Measurements from ENCODE around the gene LTO1. TPM values are rescaled to one million over a fixed set of nuclear protein-coding genes. Genes with fewer than 3 reads are reported as not detected.

LTO1 gene
- total RNA-seq, 6 experiments from 2014 or later, result 23.2 to 28.5 (median 25.6) TPM

- peaks cover 52% of the 10 kb centered on the region for H3K27me3 Mint-ChIP-seq (ENCODE audit: insufficient read depth)
- H3K36me3 Mint-ChIP-seq (ENCODE audit: low read depth), result no peaks in the 10 kb centered on the region
Measured at GRCh38 chr11:69716891-69717747, 42.0 kb upstream of the LTO1 start.

DNA sequence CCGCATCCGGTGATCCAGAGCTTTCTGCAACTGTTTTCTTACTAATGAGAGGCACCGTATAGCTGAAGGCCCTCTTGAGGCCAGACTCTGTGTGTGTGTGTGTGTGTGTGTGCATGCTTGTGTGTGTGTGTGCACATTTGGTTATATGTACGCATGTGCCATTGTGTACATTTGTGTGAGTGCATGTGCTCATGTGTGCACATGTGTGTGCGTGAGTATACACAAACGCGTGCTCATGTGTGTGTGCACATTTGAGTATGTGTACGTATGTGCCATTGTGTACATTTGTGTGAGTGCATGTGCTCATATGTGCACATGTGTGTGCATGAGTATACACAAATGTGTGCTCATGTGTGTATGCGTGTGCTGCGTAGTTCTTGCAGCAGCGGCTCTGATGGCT, 40.9 kb upstream of the LTO1 start:
- H3K4me3 Mint-ChIP-seq, result no peak overlapping the region
- H3K27ac Mint-ChIP-seq, result no peak overlapping the region
- peaks cover 55% of the 10 kb centered on the region for H3K27me3 Mint-ChIP-seq (ENCODE audit: insufficient read depth)
- no peak for TF ChIP-seq CTCF (IDR thresholded peaks at IDR 0.05)
- no peaks in the 10 kb centered on the region for H3K4me1 Mint-ChIP-seq (ENCODE audit: low read depth)
- H3K36me3 Mint-ChIP-seq (ENCODE audit: low read depth), result no peaks in the 10 kb centered on the region
- H3K9me3 Mint-ChIP-seq, result no peaks in the 10 kb centered on the region
- no peak for DNase-seq

More at GRCh38 chr11:69716891-69717747, 42.0 kb upstream of the LTO1 start:
- no peak overlapping the region for H3K27ac Mint-ChIP-seq
- DNase-seq, result no peak
- no peaks in the 10 kb centered on the region for H3K9me3 Mint-ChIP-seq
- no peak overlapping the region for H3K4me3 Mint-ChIP-seq
- H3K4me1 Mint-ChIP-seq (ENCODE audit: low read depth), result no peaks in the 10 kb centered on the region
- TF ChIP-seq CTCF (IDR thresholded peaks at IDR 0.05), result no peak

DNA sequence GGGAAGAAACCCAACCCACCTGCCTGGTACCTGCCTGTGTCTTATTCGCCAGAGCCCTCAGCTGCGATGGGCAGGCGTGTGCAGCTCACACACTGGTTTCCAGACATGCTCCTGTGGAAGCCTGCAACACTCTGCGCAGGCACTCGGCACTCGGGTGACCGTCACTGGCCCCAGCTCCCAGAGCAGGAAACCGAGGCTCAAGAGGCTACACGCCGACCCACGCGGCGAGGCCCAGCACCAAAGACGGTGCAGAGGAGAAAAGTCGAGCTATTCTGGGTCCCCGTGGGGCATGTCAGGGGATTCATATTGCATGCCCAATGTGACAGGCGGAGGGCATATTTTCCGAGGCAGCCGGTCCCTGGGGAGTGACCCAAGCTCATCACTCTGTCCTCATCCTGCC, 40.3 kb upstream of the LTO1 start:
- Mint-ChIP-seq H3K4me1 (ENCODE audit: low read depth) (no peaks in the 10 kb centered on the region), H3K27ac (no peak overlapping the region), H3K9me3 (no peaks in the 10 kb centered on the region), H3K4me3 (no peak overlapping the region), H3K36me3 (ENCODE audit: low read depth) (no peaks in the 10 kb centered on the region), H3K27me3 (ENCODE audit: insufficient read depth) (peaks cover 53% of the 10 kb centered on the region)
- DNase-seq, result no peak
- no peak for TF ChIP-seq CTCF (IDR thresholded peaks at IDR 0.05)

DNA sequence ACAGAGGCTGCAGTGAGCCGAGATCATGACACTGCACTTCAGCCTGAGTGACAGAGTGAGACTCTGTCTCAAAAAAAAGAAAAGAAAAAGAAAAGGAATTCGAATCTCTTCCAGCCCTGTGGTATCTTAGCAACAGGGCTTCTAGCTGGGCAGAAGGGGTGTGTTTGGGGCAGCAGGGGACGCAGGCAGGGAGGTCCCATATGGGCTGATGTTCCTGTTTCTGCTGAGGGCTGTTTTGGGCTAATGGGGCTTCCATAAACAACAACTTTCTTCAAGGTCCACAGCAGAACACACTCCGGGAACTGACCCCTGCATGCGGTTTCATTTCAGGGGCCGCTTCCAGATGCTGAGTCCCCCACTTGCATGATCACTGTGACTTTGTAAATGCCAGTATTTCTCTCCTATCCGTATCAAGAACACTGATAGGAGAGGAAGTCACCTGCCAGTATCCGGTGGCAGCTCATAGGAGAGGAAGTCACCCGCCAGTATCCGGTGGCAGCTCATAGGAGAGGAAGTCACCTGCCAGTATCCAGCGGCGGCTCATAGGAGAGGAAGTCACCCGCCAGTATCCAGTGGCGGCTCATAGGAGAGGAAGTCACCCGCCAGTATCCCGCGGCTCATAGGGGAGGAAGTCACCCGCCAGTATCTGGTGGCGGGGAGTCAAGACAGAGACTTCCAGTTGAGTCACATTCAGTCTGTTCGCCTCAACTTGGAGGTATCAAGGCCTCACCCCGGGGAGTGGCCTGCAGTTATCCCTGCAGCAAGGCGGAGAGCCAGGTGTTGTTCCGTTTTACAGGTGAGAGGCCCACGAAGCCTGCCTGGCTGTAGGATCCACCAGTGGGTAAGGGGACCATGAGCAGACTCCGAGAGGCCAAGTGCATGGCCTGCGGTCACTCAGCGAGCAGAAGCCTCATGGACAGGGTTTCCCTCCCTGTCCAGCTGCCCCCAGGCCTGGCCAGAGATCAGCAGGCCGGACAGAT, 37.0 kb upstream of the LTO1 start:
- Mint-ChIP-seq H3K4me3 (no peak overlapping the region), H3K4me1 (ENCODE audit: low read depth) (no peaks in the 10 kb centered on the region), H3K27ac (no peak overlapping the region), H3K27me3 (ENCODE audit: insufficient read depth) (peaks cover 45% of the 10 kb centered on the region), H3K9me3 (no peaks in the 10 kb centered on the region), H3K36me3 (ENCODE audit: low read depth) (no peaks in the 10 kb centered on the region)
- TF ChIP-seq CTCF (IDR thresholded peaks at IDR 0.05), result no peak
- no peak for DNase-seq

DNA sequence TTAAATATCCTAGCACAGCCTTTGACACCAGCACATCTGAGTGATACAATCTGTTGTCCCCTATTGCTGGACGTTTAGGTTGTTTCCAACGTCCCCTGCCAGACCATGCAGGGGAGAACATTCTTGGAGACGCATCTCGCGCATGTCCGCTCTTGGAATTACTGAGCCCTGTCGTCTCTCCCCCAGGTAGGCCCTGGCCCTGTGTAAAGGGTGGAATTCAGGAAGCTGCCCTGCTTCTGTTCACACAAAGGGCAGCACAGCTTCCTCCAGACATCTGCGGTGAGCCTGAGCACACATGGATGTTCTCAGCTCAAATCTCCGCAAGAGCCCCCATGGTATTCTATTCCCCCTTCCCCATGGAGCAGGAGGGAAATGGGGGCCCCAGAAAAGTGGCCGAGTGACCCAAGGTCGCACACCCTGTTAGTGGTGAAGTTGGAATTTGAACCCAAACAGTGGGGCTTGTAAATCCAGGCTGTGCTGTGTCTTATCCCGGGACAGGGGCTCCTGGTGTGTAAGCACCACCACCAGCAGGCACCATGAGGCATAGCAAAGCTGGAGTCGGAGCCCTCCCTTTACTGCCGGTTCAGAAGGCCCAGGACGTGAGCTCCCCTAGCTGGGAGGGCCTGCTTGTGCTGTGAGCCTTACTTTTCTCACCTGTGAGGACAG, 33.7 kb upstream of the LTO1 start:
- H3K4me1 Mint-ChIP-seq (ENCODE audit: low read depth), result no peaks in the 10 kb centered on the region
- H3K27me3 Mint-ChIP-seq (ENCODE audit: insufficient read depth), result peaks cover 58% of the 10 kb centered on the region
- no peak for DNase-seq
- H3K27ac Mint-ChIP-seq, result no peak overlapping the region
- no peaks in the 10 kb centered on the region for H3K9me3 Mint-ChIP-seq
- no peaks in the 10 kb centered on the region for H3K36me3 Mint-ChIP-seq (ENCODE audit: low read depth)
- no peak for TF ChIP-seq CTCF (IDR thresholded peaks at IDR 0.05)
- H3K4me3 Mint-ChIP-seq, result no peak overlapping the region
